H1 (cell line): Measurements from ENCODE around the gene KCNB1. TPM values are rescaled to one million over a fixed set of nuclear protein-coding genes. Genes with fewer than 3 reads are reported as not detected.

ENCODE experiments used
- CTCF ChIA-PET: fragments of 300-600 bp; sonication (Branson Sonifier 250); formaldehyde crosslinking; loops from one replicate; lab custom pipeline; 2021; ENCODE audit not compliant: partially characterized antibody; lab: Charles Lee
- POLR2A ChIA-PET: fragments of 300-600 bp; sonication (Branson Sonifier 250); formaldehyde crosslinking; loops from one replicate; lab custom pipeline; 2021; ENCODE audit warnings: inconsistent platforms; ENCODE audit not compliant: partially characterized antibody; lab: Charles Lee
- DNase-seq, 2 experiments: peaks; one replicate each; pipeline versions ENCODE4 v3.0.0 to v3.0.0-alpha.2; 2010 to 2022; ENCODE audit warnings: low spot score in 2 of 2, low read depth in 1 of 2, mixed read lengths in 1 of 2
- FAIRE-seq: peaks from 2 replicates; lab custom pipeline; 2011; peaks lifted over from hg19 to GRCh38; lab: Jason Lieb, UNC
- H2AFZ ChIP-seq: 2 replicates; pipeline ENCODE4 v1.8.1; 2012; ENCODE audit warnings: low read length, inconsistent platforms
- H2AK5ac ChIP-seq: 2 replicates; pipeline ENCODE4 v1.6.1; 2013; ENCODE audit warnings: low read depth, low read length
- H2BK120ac ChIP-seq: replicated peaks from 2 replicates; pipeline ENCODE3; 2013; ENCODE audit warnings: low read depth, low read length, inconsistent platforms
- H2BK12ac ChIP-seq: 2 replicates; pipeline ENCODE4 v1.6.1; 2013; ENCODE audit warnings: low read depth, low read length
- H2BK15ac ChIP-seq: 2 replicates; pipeline ENCODE4 v1.6.1; 2013; ENCODE audit warnings: low read length
- H2BK20ac ChIP-seq: 2 replicates; pipeline ENCODE4 v1.6.1; 2013; ENCODE audit warnings: low read length
- H2BK5ac ChIP-seq: 2 replicates; pipeline ENCODE4 v1.6.1; 2013; ENCODE audit warnings: low read depth, low read length
- H3K14ac ChIP-seq: 2 replicates; pipeline ENCODE4 v1.6.1; 2013; ENCODE audit warnings: inconsistent platforms; ENCODE audit not compliant: insufficient read length
- H3K18ac ChIP-seq: 2 replicates; pipeline ENCODE4 v1.6.1; 2013; ENCODE audit warnings: low read length; ENCODE audit errors: extremely low read depth
- H3K23ac ChIP-seq: 2 replicates; pipeline ENCODE4 v1.6.1; 2013; ENCODE audit warnings: inconsistent platforms; ENCODE audit not compliant: insufficient read length
- H3K23me2 ChIP-seq: 2 replicates; pipeline ENCODE4 v1.6.1; 2013; ENCODE audit warnings: low read depth, low read length
- H3K27ac ChIP-seq: 2 replicates; pipeline ENCODE4 v1.6.1; 2011; ENCODE audit warnings: low read depth, low read length, inconsistent platforms
- H3K27me3 ChIP-seq, 4 experiments: replicated peaks in 1 of 4; 1 replicate in 1 of 4; 2 replicates in 3 of 4; pipeline versions ENCODE4 v1.6.1 to v1.8.1; 2011 to 2013; ENCODE audit warnings: low read length in 3 of 4, mild to moderate bottlenecking in 3 of 4, inconsistent platforms in 2 of 4, mixed read lengths in 2 of 4, moderate library complexity in 1 of 4; ENCODE audit not compliant: control insufficient read depth in 3 of 4, insufficient read depth in 3 of 4; ENCODE audit errors: extremely low read depth in 1 of 4
- H3K36me3 ChIP-seq, 4 experiments: 2 replicates each; pipeline versions ENCODE4 v1.6.1 to v1.8.1; 2011 to 2013; ENCODE audit warnings: mild to moderate bottlenecking in 4 of 4, low read length in 3 of 4, moderate library complexity in 2 of 4, control low read depth in 1 of 4, inconsistent platforms in 1 of 4; ENCODE audit not compliant: insufficient read depth in 4 of 4, control insufficient read depth in 2 of 4
- H3K4ac ChIP-seq: replicated peaks from 2 replicates; pipeline ENCODE3; 2013; ENCODE audit warnings: low read length, low read depth, mixed read lengths, inconsistent platforms; ENCODE audit not compliant: insufficient read length
- H3K4me1 ChIP-seq, 4 experiments: replicated peaks in 1 of 4; 1 replicate in 1 of 4; 2 replicates in 3 of 4; pipeline versions ENCODE4 v1.6.1 to v1.8.1; 2011 to 2013; ENCODE audit warnings: low read length in 3 of 4, inconsistent platforms in 2 of 4, mixed read lengths in 1 of 4; ENCODE audit not compliant: insufficient read depth in 4 of 4, control insufficient read depth in 3 of 4
- H3K4me2 ChIP-seq, 2 experiments: 2 replicates each; pipeline versions ENCODE4 v1.6.1 to v1.8.1; 2011 to 2013; ENCODE audit warnings: low read depth in 2 of 2, low read length in 2 of 2, control low read depth in 1 of 2, inconsistent platforms in 1 of 2, mild to moderate bottlenecking in 1 of 2; ENCODE audit not compliant: insufficient read depth in 1 of 2
- H3K4me3 ChIP-seq, 4 experiments: fragments of 200-600, 300-600 bp in 1 of 4; sonication (generic), shearing (Covaris generic), sonication (Bioruptor Twin) in 1 of 4; 2 replicates each; pipeline versions ENCODE4 v1.5.1 to v1.8.1; 2011 to 2016; ENCODE audit warnings: low read length in 4 of 4, low read depth in 3 of 4, control low read depth in 2 of 4, inconsistent platforms in 2 of 4, mild to moderate bottlenecking in 2 of 4, mixed read lengths in 1 of 4, moderate library complexity in 1 of 4; ENCODE audit not compliant: insufficient read depth in 2 of 4; ENCODE audit errors: extremely low read depth in 1 of 4
- H3K56ac ChIP-seq: replicated peaks from 2 replicates; pipeline ENCODE3; 2013; ENCODE audit warnings: low read depth, mild to moderate bottlenecking, mixed read lengths, low read length, inconsistent platforms; ENCODE audit not compliant: insufficient read length
- H3K79me1 ChIP-seq: 2 replicates; pipeline ENCODE4 v1.6.1; 2013; ENCODE audit warnings: low read depth, low read length, control low read depth
- H3K79me2 ChIP-seq, 2 experiments: 2 replicates each; pipeline versions ENCODE4 v1.6.1 to v1.8.1; 2012 to 2013; ENCODE audit warnings: low read length in 2 of 2, mild to moderate bottlenecking in 2 of 2, inconsistent platforms in 1 of 2; ENCODE audit not compliant: insufficient read depth in 2 of 2, control insufficient read depth in 1 of 2
- H3K9ac ChIP-seq, 4 experiments: replicated peaks in 1 of 4; 1 replicate in 1 of 4; 2 replicates in 3 of 4; pipeline versions ENCODE4 v1.6.1 to v1.8.1; 2011 to 2013; ENCODE audit warnings: low read depth in 3 of 4, low read length in 3 of 4, control low read depth in 2 of 4, mild to moderate bottlenecking in 2 of 4, moderate library complexity in 2 of 4, inconsistent platforms in 1 of 4; ENCODE audit errors: extremely low read depth in 1 of 4
- H3K9me3 ChIP-seq, 2 experiments: 2 replicates each; pipeline versions ENCODE4 v1.6.1 to v1.8.1; 2012 to 2013; ENCODE audit warnings: mild to moderate bottlenecking in 2 of 2, moderate library complexity in 2 of 2, control low read depth in 1 of 2, inconsistent platforms in 1 of 2, low read depth in 1 of 2, low read length in 1 of 2, mixed read lengths in 1 of 2; ENCODE audit not compliant: insufficient read depth in 2 of 2
- H4K20me1 ChIP-seq, 2 experiments: replicated peaks in 1 of 2; 2 replicates each; pipeline versions ENCODE3 to v1.8.1; 2011 to 2013; ENCODE audit warnings: inconsistent platforms in 2 of 2, low read length in 2 of 2, mild to moderate bottlenecking in 1 of 2; ENCODE audit not compliant: insufficient read depth in 2 of 2, control insufficient read depth in 1 of 2
- H4K5ac ChIP-seq: 2 replicates; pipeline ENCODE4 v1.6.1; 2013; ENCODE audit warnings: low read length, low read depth, mixed read lengths, inconsistent platforms; ENCODE audit not compliant: insufficient read length
- H4K8ac ChIP-seq: 2 replicates; pipeline ENCODE4 v1.8.0; 2013; ENCODE audit warnings: mild to moderate bottlenecking, moderate library complexity, low read length, inconsistent platforms; ENCODE audit not compliant: insufficient read depth; ENCODE audit errors: extremely low read depth
- H4K91ac ChIP-seq: replicated peaks from 2 replicates; pipeline ENCODE3; 2013; ENCODE audit warnings: low read length, mixed read lengths, inconsistent platforms; ENCODE audit not compliant: insufficient read length
- EGR1 ChIP-seq: IDR thresholded peaks from 2 replicates; pipeline ENCODE4 v1.6.1; 2011; ENCODE audit warnings: low read depth, low read length, borderline replicate concordance
- KDM5A ChIP-seq: fragments of 200-600 bp; IDR thresholded peaks from 2 replicates; pipeline ENCODE4 v1.7.1; 2012; ENCODE audit warnings: mild to moderate bottlenecking, low read length, inconsistent platforms, mixed read lengths
- POLR2AphosphoS5 ChIP-seq: IDR thresholded peaks from 2 replicates; pipeline ENCODE4 v1.6.1; 2011; ENCODE audit warnings: low read depth, low read length
- SAP30 ChIP-seq: fragments of 300-600 bp; sonication (generic); IDR thresholded peaks from 2 replicates; pipeline ENCODE4 v1.7.1; 2012; ENCODE audit warnings: low read length, moderate library complexity, mild to moderate bottlenecking, inconsistent platforms; ENCODE audit not compliant: insufficient read depth, insufficient replicate concordance
- SIRT6 ChIP-seq: IDR thresholded peaks from one replicate; pipeline ENCODE4 v1.7.1; 2012; ENCODE audit warnings: low read length, inconsistent platforms
- TAF1 ChIP-seq: IDR thresholded peaks from 2 replicates; pipeline ENCODE4 v1.6.1; 2011; ENCODE audit warnings: mild to moderate bottlenecking, low read depth, low read length
- TCF12 ChIP-seq: IDR thresholded peaks from 2 replicates; pipeline ENCODE4 v1.6.1; 2011; ENCODE audit warnings: low read depth, mild to moderate bottlenecking, low read length
- WGBS, 2 experiments: shearing (Covaris generic) in 1 of 2; methylation state at CpG; one replicate each; pipeline versions ENCODE4 v1.1.6 to v1.1.7; 2013 to 2015; ENCODE audit warnings: low lambda C conversion rate in 2 of 2, mixed read lengths in 2 of 2, inconsistent platforms in 1 of 2, low coverage in 1 of 2, missing lambda C conversion rate in 1 of 2; ENCODE audit not compliant: insufficient replicate concordance in 2 of 2, insufficient coverage in 1 of 2, insufficient read length in 1 of 2; ENCODE audit errors: extremely low coverage in 1 of 2, missing lambda C conversion rate in 1 of 2; 5-methylcytosine and 5-hydroxymethylcytosine counted together
- polyA plus RNA-seq, 7 experiments: library from polyadenylated mRNA; depleted of rRNA in 3 of 7; stranded (reverse) in 5 of 7; unstranded in 2 of 7; fragments of >200 nt in 5 of 7; fragments of 200-250 nt in 2 of 7; gene quantifications; 1 replicate in 5 of 7; 2 replicates in 1 of 7; 4 replicates in 1 of 7; pipeline versions ENCODE4 v1.2.1 to v1.2.3, GENCODE V29; 2011 to 2013; ENCODE audit warnings: missing spikeins in 2 of 7, mixed read lengths in 2 of 7
- total RNA-seq: library from RNA; stranded (reverse); fragmentation: NEBNext Ultra II Directional; extraction: Animal tissue kit (Norgen Biotek cat#: 25700); gene quantifications from 2 replicates; pipeline ENCODE4 v1.2.1, GENCODE V29; 2021
- TF ChIP-seq, protein P1 (sequence below): IDR thresholded peaks from 2 replicates; pipeline ENCODE4 v1.6.1; 2012; ENCODE audit warnings: inconsistent platforms

KCNB1 gene
- total and polyA plus RNA-seq, 2 of the 8 experiments (the other 6 are each of a cell fraction or from before 2014, with no cell fraction given) = 0.58 to 0.67 TPM

DNA sequence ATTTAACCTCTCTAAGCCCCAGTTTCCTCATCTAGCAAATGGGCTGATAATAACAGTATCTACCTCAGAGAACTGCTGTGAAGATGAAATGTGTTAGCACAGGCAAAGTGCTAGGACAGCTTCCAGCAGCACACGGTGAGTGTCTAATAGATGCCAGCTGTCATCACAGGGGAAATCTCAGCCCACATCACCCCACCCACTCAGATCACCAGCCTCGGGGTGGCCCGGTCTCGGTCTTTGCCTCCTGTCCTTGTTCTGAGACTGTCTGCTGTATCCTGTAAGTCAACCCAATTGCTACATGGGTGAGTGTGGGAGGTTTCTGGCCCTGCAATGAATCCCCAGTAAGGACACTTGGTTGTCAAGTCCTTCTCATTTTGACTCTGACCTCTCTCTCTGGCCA lies 105.1 kb downstream of the KCNB1 start:
- no peak overlapping the region for H3K4me3 ChIP-seq
- H3K27me3 ChIP-seq = no peaks in the 10 kb centered on the region
- no peak overlapping the region for H2AK5ac ChIP-seq
- H3K4ac ChIP-seq = no peak overlapping the region
- H2BK15ac ChIP-seq = peak overlapping the region; percentile 96
- 90% methylated on average over 4 of the region's 4 CpGs; no CpG with 5 or more reads in 1 of the 2 experiments for WGBS, 2 experiments
- no peak overlapping the region for H3K4me2 ChIP-seq
- no peak overlapping the region for H4K8ac ChIP-seq
- H3K23ac ChIP-seq = no peak overlapping the region
- H3K4me1 ChIP-seq = peaks cover 2 to 8% (median 4%) of the 10 kb centered on the region in 4 experiments; a peak in 4 of 7 replicates
- H2BK120ac ChIP-seq = no peak overlapping the region
- H3K27ac ChIP-seq = no peak overlapping the region
- H3K14ac ChIP-seq = no peak overlapping the region
- H4K5ac ChIP-seq = no peak overlapping the region
- ChIA-PET CTCF (interaction anchor here (0.5 to 5.3 kb wide), 6 partner anchors 7 to 548 kb away, joined by 3 to 32 read pairs (median 4); no protein-coding TSS in a partner anchor), POLR2A (interaction anchor here (0.6 to 1.3 kb wide), 3 partner anchors 40 to 100 kb away, joined by 3 read pairs; no protein-coding TSS in a partner anchor)
- H2BK20ac ChIP-seq = no peak overlapping the region; the same call in 1 of the 2 replicates
- no peak overlapping the region for H3K18ac ChIP-seq
- no peaks in the 10 kb centered on the region for H3K23me2 ChIP-seq
- no peaks in the 10 kb centered on the region for H3K79me1 ChIP-seq
- H3K36me3 ChIP-seq = no peaks in the 10 kb centered on the region
- no peak overlapping the region for H3K56ac ChIP-seq
- H4K91ac ChIP-seq = no peak overlapping the region
- H2BK5ac ChIP-seq = no peak overlapping the region
- no peak for DNase-seq
- H3K9ac ChIP-seq = no peak overlapping the region
- TF ChIP-seq, protein P1, sequence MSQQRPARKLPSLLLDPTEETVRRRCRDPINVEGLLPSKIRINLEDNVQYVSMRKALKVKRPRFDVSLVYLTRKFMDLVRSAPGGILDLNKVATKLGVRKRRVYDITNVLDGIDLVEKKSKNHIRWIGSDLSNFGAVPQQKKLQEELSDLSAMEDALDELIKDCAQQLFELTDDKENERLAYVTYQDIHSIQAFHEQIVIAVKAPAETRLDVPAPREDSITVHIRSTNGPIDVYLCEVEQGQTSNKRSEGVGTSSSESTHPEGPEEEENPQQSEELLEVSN = no peak
- no peak for TF ChIP-seq SAP30
- TF ChIP-seq SIRT6 = no peak
- TF ChIP-seq KDM5A = no peak
- no peak for TF ChIP-seq TAF1
- no peak for TF ChIP-seq TCF12
- no peak for TF ChIP-seq EGR1
- no peak for TF ChIP-seq POLR2AphosphoS5
- FAIRE-seq = no peak
- no peaks in the 10 kb centered on the region for H3K79me2 ChIP-seq
- H2BK12ac ChIP-seq = no peak overlapping the region
- H2AFZ ChIP-seq = no peak overlapping the region
- H3K9me3 ChIP-seq = no peaks in the 10 kb centered on the region; a peak in 1 of 4 replicates
- no peaks in the 10 kb centered on the region for H4K20me1 ChIP-seq
